IMR-90 (cell line): ENCODE results near the gene GFER. TPM values are rescaled to one million over a fixed set of nuclear protein-coding genes. Genes with fewer than 3 reads are reported as not detected.

Source experiments
- ATAC-seq: fragments of 200-7000 bp; cut with Tn5 transposase; 2 replicates; pipeline ENCODE4 v1.9.1; 2020; ENCODE audit warnings: low read depth, mild to moderate bottlenecking, moderate library complexity
- BruUV-seq: library from RNA; stranded (reverse); fragments of 400-500 nt; replicated peaks from 2 replicates; lab custom pipeline; 2021; lab: Mats Ljungman, UMichigan
- CTCF ChIA-PET: fragments of 300-600 bp; formaldehyde crosslinking; extraction: SDS; loops from one replicate; lab custom pipeline; 2021; ENCODE audit warnings: antibody characterized with exemption; lab: Yijun Ruan, JAX
- POLR2A ChIA-PET: fragments of 300-600 bp; sonication (Branson Sonifier 250); formaldehyde crosslinking; loops from one replicate; lab custom pipeline; 2022; ENCODE audit warnings: antibody characterized with exemption; ENCODE audit not compliant: unreplicated experiment; lab: Charles Lee
- DNase-seq: peaks from one replicate; pipeline ENCODE4 v3.0.0; 2013
- H2AFZ ChIP-seq: replicated peaks from 2 replicates; pipeline ENCODE3; 2013; ENCODE audit warnings: low read length, mild to moderate bottlenecking; ENCODE audit not compliant: poor library complexity
- H2AK5ac ChIP-seq: 2 replicates; pipeline ENCODE4 v1.6.1; 2013; ENCODE audit warnings: low read depth, low read length, inconsistent platforms
- H2AK9ac ChIP-seq: replicated peaks from 2 replicates; pipeline ENCODE3; 2013; ENCODE audit warnings: mild to moderate bottlenecking, low read depth, low read length, moderate library complexity; ENCODE audit not compliant: poor library complexity
- H2BK120ac ChIP-seq: 2 replicates; pipeline ENCODE4 v1.6.1; 2013; ENCODE audit warnings: low read depth, low read length, inconsistent platforms
- H2BK15ac ChIP-seq: 3 replicates; pipeline ENCODE4 v1.6.1; 2013; ENCODE audit warnings: low read depth, low read length, inconsistent platforms
- H2BK20ac ChIP-seq: 2 replicates; pipeline ENCODE4 v1.6.1; 2013; ENCODE audit warnings: low read depth, mild to moderate bottlenecking, inconsistent platforms, low read length, moderate library complexity
- H2BK5ac ChIP-seq: 2 replicates; pipeline ENCODE4 v1.6.1; 2013; ENCODE audit warnings: mild to moderate bottlenecking, low read depth, low read length, inconsistent platforms; ENCODE audit not compliant: poor library complexity, severe bottlenecking
- H3K14ac ChIP-seq: replicated peaks from 2 replicates; pipeline ENCODE4 v1.6.1; 2013; ENCODE audit warnings: low read depth, low read length, inconsistent platforms
- H3K18ac ChIP-seq: 2 replicates; pipeline ENCODE4 v1.6.1; 2013; ENCODE audit warnings: low read depth, low read length, control low read depth
- H3K23ac ChIP-seq: 2 replicates; pipeline ENCODE4 v1.6.1; 2013; ENCODE audit warnings: low read depth, low read length, inconsistent platforms
- H3K27ac ChIP-seq: 2 replicates; pipeline ENCODE4 v1.5.1; 2013; ENCODE audit warnings: mild to moderate bottlenecking, control low read depth, low read length; ENCODE audit not compliant: insufficient read depth
- H3K27me3 ChIP-seq: 2 replicates; pipeline ENCODE4 v1.6.1; 2013; ENCODE audit warnings: low read length; ENCODE audit not compliant: control insufficient read depth, insufficient read depth
- H3K36me3 ChIP-seq: 2 replicates; pipeline ENCODE4 v1.6.1; 2013; ENCODE audit warnings: low read length, mixed read lengths; ENCODE audit not compliant: control insufficient read depth, insufficient read depth
- H3K4ac ChIP-seq: 2 replicates; pipeline ENCODE4 v1.6.1; 2013; ENCODE audit warnings: low read depth, low read length, inconsistent platforms
- H3K4me1 ChIP-seq: 2 replicates; pipeline ENCODE4 v1.6.1; 2013; ENCODE audit warnings: low read length, mixed read lengths; ENCODE audit not compliant: control insufficient read depth, insufficient read depth
- H3K4me2 ChIP-seq: 2 replicates; pipeline ENCODE4 v1.6.1; 2013; ENCODE audit warnings: low read depth, mild to moderate bottlenecking, control low read depth, low read length, moderate library complexity
- H3K4me3 ChIP-seq: 2 replicates; pipeline ENCODE4 v1.5.1; 2013; ENCODE audit warnings: low read depth, mild to moderate bottlenecking, control low read depth, low read length, moderate library complexity; ENCODE audit not compliant: insufficient read depth
- H3K56ac ChIP-seq: 2 replicates; pipeline ENCODE4 v1.6.1; 2013; ENCODE audit warnings: low read length, inconsistent platforms; ENCODE audit not compliant: insufficient read depth; ENCODE audit errors: extremely low read depth
- H3K79me1 ChIP-seq, 2 experiments: 2 replicates each; pipeline ENCODE4 v1.6.1; 2013; ENCODE audit warnings: low read length in 2 of 2, inconsistent platforms in 1 of 2, low read depth in 1 of 2
- H3K9ac ChIP-seq: 2 replicates; pipeline ENCODE4 v1.6.1; 2013; ENCODE audit warnings: low read depth, low read length, control low read depth
- H3K9me1 ChIP-seq: 2 replicates; pipeline ENCODE4 v1.6.1; 2013; ENCODE audit warnings: low read length, inconsistent platforms; ENCODE audit not compliant: insufficient read depth
- H3K9me3 ChIP-seq: 2 replicates; pipeline ENCODE4 v1.6.1; 2013; ENCODE audit warnings: low read length; ENCODE audit not compliant: control insufficient read depth, insufficient read depth
- H4K20me1 ChIP-seq: 2 replicates; pipeline ENCODE4 v1.6.1; 2013; ENCODE audit warnings: low read length, inconsistent platforms; ENCODE audit not compliant: insufficient read depth
- H4K5ac ChIP-seq: 2 replicates; pipeline ENCODE4 v1.6.1; 2013; ENCODE audit warnings: mild to moderate bottlenecking, low read depth, low read length, control low read depth
- H4K8ac ChIP-seq, 2 experiments: 2 replicates each; pipeline ENCODE4 v1.6.1; 2013; ENCODE audit warnings: low read depth in 2 of 2, low read length in 2 of 2, control low read depth in 1 of 2, inconsistent platforms in 1 of 2
- H4K91ac ChIP-seq: 2 replicates; pipeline ENCODE4 v1.6.1; 2013; ENCODE audit warnings: low read depth, low read length, inconsistent platforms; ENCODE audit not compliant: insufficient read depth
- BHLHE40 ChIP-seq: fragments of 150-350 bp; IDR thresholded peaks from 2 replicates; pipeline ENCODE4 v1.6.1; 2016; ENCODE audit warnings: mild to moderate bottlenecking, low read depth, low read length
- FOS ChIP-seq: fragments of 150-350 bp; IDR thresholded peaks from 2 replicates; pipeline ENCODE4 v1.6.1; 2016; ENCODE audit warnings: low read depth, low read length
- MAZ ChIP-seq: IDR thresholded peaks from 2 replicates; pipeline ENCODE4 v1.6.1; 2012; ENCODE audit warnings: low read depth, mild to moderate bottlenecking, low read length, improper control_type of control experiment, moderate library complexity, borderline replicate concordance
- NFE2L2 ChIP-seq: fragments of 150-350 bp; IDR thresholded peaks from 2 replicates; pipeline ENCODE4 v1.6.1; 2016; ENCODE audit warnings: low read depth, mild to moderate bottlenecking, low read length
- POLR2A ChIP-seq: IDR thresholded peaks from 2 replicates; pipeline ENCODE4 v1.6.1; 2012; ENCODE audit warnings: mild to moderate bottlenecking, low read depth, low read length
- SMC3 ChIP-seq: fragments of 150-350 bp; IDR thresholded peaks from 2 replicates; pipeline ENCODE4 v1.6.1; 2016; ENCODE audit warnings: low read depth, mild to moderate bottlenecking, antibody characterized with exemption, low read length, moderate library complexity
- WGBS, 2 experiments: methylation state at CpG; one replicate each; pipeline versions ENCODE4 v1.1.5 to v1.1.7; 2013; ENCODE audit warnings: missing lambda C conversion rate in 2 of 2; ENCODE audit not compliant: insufficient read length in 1 of 2; ENCODE audit errors: extremely low coverage in 2 of 2; 5-methylcytosine and 5-hydroxymethylcytosine counted together
- dilution Hi-C: fragments of 300-500 bp; cut with HindIII; formaldehyde crosslinking; loops from one replicate; pipeline ENCODE4 v1.14.3; 2018; ENCODE audit warnings: low sequenced_read_pairs; ENCODE audit not compliant: unreplicated experiment
- in situ Hi-C: fragments of 300-500 bp; cut with MboI; formaldehyde crosslinking; loops from 3 replicates; pipeline ENCODE4 v1.14.3; 2019; ENCODE audit warnings: low sequenced_read_pairs, inconsistent platforms, mixed read lengths
- intact Hi-C: fragments of 100-400 bp; cut with micrococcal nuclease; formaldehyde crosslinking; loops from 2 replicates; pipeline ENCODE4 v1.10.0; 2022
- polyA plus RNA-seq, 3 experiments: library from polyadenylated mRNA; depleted of rRNA; stranded (reverse); fragments of >200 nt; gene quantifications; 2 replicates each; pipeline ENCODE4 v1.2.3, GENCODE V29; 2012; ENCODE audit warnings: low replicate concordance in 1 of 3
- total RNA-seq: library from RNA; depleted of rRNA; stranded (reverse); fragments of >200 nt; gene quantifications from 2 replicates; pipeline ENCODE4 v1.2.3, GENCODE V29; 2012

GFER gene
- total and polyA plus RNA-seq, 2 of the 4 experiments (the other 2 are of a cell fraction): 6.8 to 19.8 TPM

- no peak for TF ChIP-seq NFE2L2
These were observed 50.9 kb downstream of the GFER start (continued) for GRCh38 chr16:2034696-2035430.

DNA sequence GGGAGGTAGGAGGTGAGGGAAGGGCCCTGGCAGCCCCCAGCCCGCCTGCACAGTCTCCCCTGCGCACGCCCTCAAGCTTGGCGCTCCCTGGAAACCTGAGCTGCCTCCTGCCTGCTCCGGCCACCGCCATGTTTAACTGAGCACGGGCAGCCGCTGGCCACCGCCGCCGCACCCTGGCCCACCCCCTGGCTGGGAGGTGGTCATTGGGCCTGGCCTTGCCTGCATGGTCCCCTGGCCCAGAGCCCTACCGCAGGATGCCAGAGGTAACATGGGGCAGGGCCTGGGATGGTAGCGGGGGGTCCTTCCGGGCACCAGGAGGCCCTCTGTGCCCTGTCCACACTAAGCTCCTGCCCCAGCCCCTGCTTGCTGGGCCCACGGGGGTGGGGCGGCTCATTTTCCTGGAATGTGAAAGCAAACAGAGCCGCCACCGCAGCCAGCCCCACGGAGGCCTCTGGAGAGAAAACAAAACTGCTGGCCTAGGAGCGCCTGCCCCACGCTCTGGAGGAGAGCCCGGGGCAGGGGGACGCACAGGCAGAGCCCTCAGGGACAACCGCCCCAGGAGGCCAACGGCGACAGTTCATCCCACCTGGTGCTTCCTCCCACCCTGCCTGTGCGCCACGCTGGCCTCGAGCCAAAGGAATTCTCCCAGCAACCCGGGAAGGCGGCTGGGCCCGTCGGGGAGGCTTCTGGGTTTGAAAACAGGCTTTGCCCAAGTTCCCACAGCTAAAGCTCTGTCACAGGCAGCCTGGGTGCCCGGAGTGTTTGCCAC lies 51.6 kb downstream of the GFER start:
- Histone ChIP-seq H2AK5ac (peak overlapping the region; percentile 99), H2AFZ (peak overlapping the region; percentile 59), H2BK20ac (peak overlapping the region; percentile 94), H4K8ac (peak overlapping the region; percentile 90 to 92), H2BK120ac (peak overlapping the region; percentile 96), H3K18ac (peak overlapping the region; percentile 93), H3K4me2 (peak overlapping the region; percentile 70), H4K91ac (peak overlapping the region; percentile 99), H3K4me1 (peaks cover 68% of the 10 kb centered on the region), H3K27ac (peak overlapping the region; percentile 100), H4K20me1 (no peaks in the 10 kb centered on the region), H2BK15ac (peak overlapping the region; percentile 100; the same call in 2 of the 3 replicates), H4K5ac (peak overlapping the region; percentile 97), H3K14ac (peak overlapping the region; percentile 94), H3K79me1 (peaks cover 19 to 69% of the 10 kb centered on the region in 2 experiments; a peak in 3 of 4 replicates), H3K4me3 (no peak overlapping the region), H3K9me3 (no peaks in the 10 kb centered on the region), H3K27me3 (no peaks in the 10 kb centered on the region), H3K56ac (peak overlapping the region; percentile 54), H3K23ac (peak overlapping the region; percentile 93), H3K9ac (peak overlapping the region; percentile 75), H2BK5ac (peak overlapping the region; percentile 98), H3K36me3 (peaks cover 38% of the 10 kb centered on the region), H3K9me1 (peaks cover 16% of the 10 kb centered on the region), H3K4ac (peak overlapping the region; percentile 97), H2AK9ac (peak overlapping the region; percentile 98)
- WGBS, 2 experiments: 26% methylated on average over 20 of the region's 34 CpGs; no CpG with 5 or more reads in 1 of the 2 experiments
- ChIA-PET CTCF (no interaction called here), POLR2A (no interaction called here)
- intact Hi-C loops (no loop called here), in situ Hi-C loops (no loop called here), dilution Hi-C loops (no loop called here)
- BruUV-seq: no TSS peak
- 0 out of 2 replicates have a peak, but pooled peaks have one; percentile 4 for TF ChIP-seq BHLHE40
- 0 out of 2 replicates have a peak, but pooled peaks have one; percentile 10 for TF ChIP-seq SMC3
- TF ChIP-seq FOS: 0 out of 2 replicates have a peak, but pooled peaks have one; percentile 23
- TF ChIP-seq POLR2A: no peak; the same call in 1 of the 2 replicates
- peak; percentile 96 for TF ChIP-seq MAZ
- ATAC-seq (peak; percentile 71), DNase-seq (peak; percentile 77)
